Cerebellar nuclear complex (tissue), 1 donor: ENCODE data around the gene MRPL44.
"Not testable (repeated sequence)": the region's sequence is repeated elsewhere in the genome, so short reads cannot be mapped to it uniquely, and the experiment has no call there.

Experiments
- DNase-seq, 2 experiments: peaks; one replicate each; lab custom pipeline; 2025; lab: John Stamatoyannopoulos, UW

The MRPL44 gene

DNA sequence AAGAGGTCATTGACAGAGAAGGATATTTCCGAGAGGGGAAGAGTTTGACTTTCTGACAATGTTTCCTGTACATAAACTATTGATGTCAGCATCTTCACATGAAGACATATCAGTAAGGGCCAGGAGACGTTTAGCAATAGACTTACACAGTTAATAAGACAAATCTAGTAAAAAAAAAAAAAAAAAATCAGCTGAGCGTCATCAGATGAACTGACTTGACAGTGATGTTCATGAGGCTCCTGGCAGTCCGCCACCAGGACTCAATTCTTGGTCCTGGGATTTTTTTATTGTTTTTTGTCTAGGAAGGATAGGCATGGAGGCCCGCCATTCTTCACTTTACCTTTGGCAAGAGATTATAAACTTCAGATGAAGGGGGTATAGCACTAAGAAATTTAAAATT is 14.5 kb downstream of the MRPL44 start:
- no peak for DNase-seq

DNA sequence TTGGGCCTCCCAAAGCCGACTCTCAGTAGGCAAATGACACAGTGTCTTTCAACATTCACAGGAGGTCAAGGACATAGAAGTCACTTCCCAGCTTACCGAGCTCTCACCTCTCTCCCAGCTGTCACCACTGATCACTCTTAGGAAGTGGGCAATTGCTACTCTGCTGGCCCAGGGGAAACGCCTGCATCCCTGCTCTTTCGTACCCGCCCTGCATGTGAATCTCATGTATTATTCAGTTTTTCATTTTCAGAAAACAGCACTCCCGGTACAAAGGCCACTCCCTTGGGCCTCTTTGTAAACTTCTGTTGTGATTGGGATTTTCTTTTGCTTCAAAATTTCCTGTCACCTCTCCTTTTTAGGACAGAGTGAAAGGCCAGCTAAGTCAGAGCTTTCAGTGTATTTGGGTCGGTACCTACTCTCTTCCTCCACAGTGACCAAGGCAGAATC is 15.4 kb downstream of the MRPL44 start:
- DNase-seq, result no peak

DNA sequence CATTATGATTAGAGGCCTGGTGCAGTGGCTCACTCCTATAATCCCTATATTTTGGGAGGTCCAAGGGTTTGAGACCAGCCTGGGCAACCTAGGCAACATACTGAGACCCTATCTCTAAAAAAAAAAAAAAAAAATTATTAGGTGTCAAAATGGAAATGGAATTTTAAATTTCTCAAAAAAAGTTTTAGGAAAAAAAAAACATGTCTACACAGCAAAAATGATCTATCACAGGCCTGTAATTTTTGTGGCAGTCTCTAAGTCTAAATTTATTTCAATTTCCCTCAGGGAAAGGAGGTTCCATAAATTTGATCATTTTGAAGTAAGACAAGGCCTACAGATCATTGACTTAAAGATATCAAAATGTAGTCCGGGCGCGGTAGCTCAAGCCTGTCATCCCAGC is 16.3 kb downstream of the MRPL44 start:
- no peak for DNase-seq

DNA sequence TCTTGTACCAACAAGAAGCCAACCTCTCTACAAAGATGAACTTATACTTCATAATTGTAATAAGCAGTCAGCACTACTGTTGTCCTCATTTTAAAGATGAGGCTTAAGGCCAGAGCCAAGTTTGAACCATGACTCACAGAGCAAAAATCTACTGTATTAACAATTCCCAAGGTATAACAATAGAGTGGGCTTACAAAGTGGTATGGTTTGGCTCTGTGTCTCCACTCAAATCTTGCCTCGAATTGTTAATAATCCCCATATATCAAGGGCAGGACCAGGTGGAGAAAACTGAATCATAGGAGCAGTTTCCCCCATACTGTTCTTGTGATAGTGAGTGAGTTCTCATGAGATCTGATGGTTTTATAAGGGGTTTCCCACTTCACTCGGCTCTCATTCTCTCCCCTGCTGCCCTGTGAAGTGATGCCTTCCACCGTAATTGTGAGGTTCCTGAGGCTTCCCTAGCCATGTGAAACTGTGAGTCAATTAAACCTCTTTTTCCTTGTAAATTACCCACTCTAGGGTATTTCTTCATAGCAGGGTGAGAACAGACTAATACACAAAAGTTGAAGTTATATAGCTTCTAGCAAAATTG is 19.5 kb downstream of the MRPL44 start:
- DNase-seq, result no peak

DNA sequence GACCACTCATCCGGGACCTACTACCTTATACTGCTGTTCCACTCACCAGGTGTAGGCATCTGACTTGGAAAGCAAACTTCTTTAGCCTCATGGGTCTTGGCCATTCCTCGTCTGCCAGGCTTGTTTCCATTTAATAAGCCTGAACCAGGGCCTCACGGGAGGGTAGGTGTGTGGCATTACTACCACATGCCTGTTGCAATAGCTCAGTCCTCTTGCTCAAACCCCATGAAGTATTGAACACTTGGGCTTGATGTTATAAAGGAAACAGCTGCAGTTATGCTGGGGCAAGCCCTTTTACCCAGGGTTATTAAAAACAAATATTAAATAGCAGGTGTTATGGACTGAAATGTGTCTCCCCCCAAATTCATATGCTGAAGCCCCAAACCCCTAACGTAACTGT is 21.2 kb downstream of the MRPL44 start:
- DNase-seq, result no peak

DNA sequence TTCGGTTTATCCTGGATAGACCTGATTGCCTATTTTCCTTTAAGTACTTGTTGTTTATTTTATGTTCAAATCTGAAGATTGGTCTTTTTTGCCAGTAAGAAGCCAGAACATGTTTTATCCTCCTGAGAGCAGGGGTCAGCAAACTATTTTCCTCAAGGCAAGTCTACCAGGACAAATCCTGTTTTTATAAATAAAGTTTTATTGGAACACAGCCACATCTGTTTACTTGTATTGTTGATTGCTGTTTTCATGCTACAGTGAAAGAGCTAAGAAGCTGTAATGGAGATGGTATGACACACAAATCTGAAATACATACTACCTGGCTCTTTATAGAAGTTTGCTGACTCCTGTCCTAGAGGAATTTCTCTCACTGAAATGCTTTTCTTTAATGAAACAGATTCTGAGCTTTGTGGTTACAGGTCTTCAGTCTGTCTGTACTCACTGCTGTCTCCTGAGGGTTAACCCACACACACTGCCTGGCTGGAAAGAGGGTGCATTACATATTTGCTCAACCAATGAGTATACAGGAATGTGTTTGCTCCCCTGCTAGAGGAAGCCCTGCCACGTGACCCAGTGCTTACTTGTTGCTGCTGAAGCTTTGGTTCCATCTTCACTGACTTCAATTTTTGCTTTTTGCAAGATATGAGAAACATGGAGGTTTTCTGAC is 22.6 kb downstream of the MRPL44 start:
- DNase-seq, result no peak

DNA sequence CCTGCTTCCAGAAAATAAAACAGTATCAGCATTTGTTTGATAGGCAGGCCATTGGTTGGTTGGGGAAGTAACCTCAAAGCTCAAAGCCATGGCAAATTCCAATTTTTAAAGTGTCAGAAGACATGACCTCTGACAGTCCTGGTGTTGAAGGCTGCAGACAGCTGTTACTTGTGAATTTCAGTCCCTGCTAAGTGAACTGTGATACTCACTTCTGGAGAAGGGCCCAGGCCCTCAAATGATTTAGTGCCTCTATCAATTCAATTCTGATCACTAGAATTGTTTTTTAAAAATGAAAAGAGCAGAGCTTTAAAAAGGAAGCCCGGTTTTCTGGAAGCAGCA is 23.1 kb downstream of the MRPL44 start:
- DNase-seq, result no peak

DNA sequence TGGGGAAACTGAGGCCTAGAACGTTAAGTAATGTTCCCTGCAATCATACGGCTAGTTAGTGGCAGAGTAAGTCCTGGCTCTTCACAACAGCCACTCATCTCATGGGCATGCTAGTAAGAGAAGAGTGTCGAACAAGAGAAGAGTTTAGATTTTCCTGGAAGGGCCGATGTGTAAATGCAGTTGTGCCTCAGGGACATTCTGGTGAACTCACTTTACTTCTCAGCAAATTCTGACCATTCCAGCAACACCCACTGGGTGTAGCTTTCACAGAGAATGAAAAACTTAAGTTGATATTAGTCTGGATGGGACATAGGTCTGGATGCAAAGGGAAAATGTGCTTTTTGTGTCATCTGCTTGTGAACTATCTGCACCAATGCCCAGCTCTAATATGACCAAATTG is 23.5 kb downstream of the MRPL44 start:
- DNase-seq, result no peak

DNA sequence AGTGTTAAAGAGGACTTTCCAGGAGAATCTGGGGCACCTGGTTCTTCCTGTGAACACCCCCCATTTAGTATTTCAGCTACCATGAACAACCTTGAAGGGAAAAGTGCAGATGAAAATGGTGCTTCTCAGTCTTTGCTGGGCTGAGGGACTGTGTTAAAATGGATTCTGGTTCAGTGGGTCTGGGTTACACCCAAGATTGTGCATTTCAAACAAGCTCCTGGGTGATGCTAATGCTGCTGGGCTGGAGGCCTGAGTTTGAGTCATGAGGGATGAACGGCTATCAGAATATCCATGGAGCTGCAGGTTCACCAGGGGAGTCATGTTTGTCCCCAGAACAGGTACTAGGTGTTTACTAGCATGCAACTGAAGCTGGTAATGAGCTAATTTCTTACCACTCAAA is 24.0 kb downstream of the MRPL44 start:
- no peak for DNase-seq

- no peak for DNase-seq
These were observed 32.1 kb downstream of the MRPL44 start for GRCh38 chr2:223989206-223989855.

DNA sequence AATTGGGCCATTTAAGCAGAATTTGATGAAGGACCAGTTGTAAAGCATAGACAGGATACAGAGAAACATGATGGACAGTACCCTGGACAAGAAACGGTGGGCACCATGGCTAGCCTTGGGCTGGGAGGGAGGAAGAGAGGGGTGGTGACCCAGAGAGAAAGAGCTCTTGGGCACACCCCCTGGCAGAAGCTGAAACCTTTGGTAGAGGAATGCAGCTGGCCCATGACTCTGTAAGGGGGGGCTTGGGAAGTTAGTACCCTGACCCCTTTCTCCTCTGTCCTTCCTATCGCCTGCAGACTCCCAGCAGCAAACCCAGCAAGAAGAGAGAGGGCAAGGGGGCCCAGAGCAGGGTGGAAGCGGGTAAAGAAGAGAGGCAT is 32.6 kb downstream of the MRPL44 start:
- no peak for DNase-seq

DNA sequence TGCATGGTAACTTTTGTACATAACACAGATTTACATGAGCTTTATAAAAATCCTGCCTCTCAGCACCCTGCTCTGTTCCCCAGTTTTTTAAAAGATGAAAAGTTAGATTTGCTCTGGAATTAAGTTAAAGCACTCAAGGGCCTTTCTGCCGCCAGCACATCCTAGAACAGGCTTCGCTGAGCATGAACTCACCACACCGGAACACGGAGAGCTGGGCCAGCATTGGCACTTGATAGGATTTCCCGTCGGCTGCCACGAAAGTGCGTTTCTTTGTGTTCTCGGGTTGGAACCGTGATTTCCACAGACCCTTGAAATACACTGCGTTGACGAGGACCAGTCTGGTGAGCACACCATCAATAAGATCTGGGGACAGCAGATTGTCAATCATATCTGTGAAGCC is 34.3 kb downstream of the MRPL44 start:
- DNase-seq, result no peak

GRCh38 chr2:223993634-223994232 is 36.5 kb downstream of the MRPL44 start:
- DNase-seq, result no peak

DNA sequence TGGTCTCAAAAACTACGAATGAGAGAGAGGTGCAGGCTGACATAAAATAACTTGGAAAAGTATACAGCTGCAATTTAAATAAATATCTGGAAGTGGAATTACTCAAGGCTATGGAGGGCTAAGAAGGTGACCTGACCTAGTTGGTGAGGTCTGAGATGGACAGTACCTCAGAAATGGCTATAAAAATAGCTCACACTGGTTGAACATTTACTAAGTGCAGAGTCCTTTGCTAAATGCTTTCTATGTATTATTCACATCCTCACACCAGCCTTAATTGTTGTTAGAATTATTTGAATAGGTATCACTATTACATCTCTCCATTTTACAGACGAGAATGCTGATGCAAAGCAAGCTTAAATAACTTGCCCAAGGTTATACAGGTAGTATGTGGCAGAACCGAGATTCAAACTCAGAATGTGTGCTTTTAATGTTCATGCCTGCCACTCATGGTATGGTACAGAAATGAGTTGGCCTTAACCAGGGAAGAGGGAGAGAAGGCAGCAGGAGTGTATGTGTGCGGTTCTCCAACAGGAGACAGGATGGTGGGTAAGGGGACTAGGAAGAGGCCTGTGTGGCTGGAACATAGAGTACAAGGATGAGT is 37.4 kb downstream of the MRPL44 start:
- DNase-seq, result no peak

- no peak for DNase-seq
These were observed 38.3 kb downstream of the MRPL44 start for GRCh38 chr2:223995569-223995968.

- DNase-seq, result no peak
These were observed 39.1 kb downstream of the MRPL44 start for GRCh38 chr2:223996391-223996790.

DNA sequence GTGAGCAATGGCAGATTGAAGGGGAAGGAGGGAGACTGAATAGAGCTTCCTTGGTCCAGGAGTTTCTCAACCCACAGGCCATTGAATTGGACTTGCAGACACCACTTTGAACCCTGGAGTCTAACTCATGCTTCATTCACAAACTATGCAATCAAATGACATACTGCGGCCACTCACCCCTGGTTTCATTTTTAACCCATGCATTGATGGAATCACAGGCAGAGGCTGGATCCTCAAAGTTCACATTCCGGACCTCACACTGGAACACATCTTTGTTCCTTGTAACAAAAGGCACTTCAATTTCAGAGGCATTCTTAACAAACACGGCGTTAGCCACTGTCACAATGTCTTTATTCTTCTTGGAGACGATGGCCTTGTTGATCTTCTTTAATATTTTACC is 40.7 kb downstream of the MRPL44 start:
- no peak for DNase-seq

GRCh38 chr2:223998948-223999347 is 41.7 kb downstream of the MRPL44 start:
- no peak for DNase-seq

GRCh38 chr2:223999862-224000261 is 42.6 kb downstream of the MRPL44 start:
- DNase-seq, result no peak

- DNase-seq, result not testable (repeated sequence)
These were observed 43.4 kb downstream of the MRPL44 start for GRCh38 chr2:224000662-224001061.

- no peak for DNase-seq
These were observed 46.9 kb downstream of the MRPL44 start for GRCh38 chr2:224004105-224004695.

DNA sequence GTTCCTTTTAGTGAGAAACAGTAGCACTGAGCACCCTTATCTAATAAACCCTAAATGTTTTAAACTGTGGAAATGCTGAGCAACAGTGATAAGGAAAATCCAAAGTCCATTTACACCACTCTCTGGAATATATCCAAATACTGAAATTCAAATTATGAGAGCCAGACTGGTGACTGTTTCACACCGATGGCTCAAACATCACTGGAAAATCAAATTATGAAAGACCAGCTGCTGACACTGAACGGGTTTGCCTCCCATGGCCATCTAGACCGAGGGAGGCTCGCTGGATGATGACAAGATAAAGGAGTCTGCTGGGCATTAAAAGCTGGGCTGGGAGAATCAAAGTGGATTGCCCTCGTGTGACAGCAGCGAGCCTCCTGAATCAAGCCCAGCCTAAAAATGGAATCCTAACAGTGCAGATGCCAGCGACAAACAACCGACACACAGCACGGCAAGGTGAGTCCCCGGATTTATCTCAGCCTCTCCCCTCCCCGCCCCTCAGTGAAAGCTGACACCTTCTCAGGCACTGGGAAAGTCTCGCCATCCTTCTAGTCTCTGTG is 51.5 kb downstream of the MRPL44 start:
- no peak for DNase-seq
